Ascending aorta (tissue), 2 donors: ENCODE measurements around the gene PDLIM4. TPM values are rescaled to one million over a fixed set of nuclear protein-coding genes. Genes with fewer than 3 reads are reported as not detected.

Experiments used
- DNase-seq, 2 donors: peaks; one replicate each; pipeline ENCODE4 v3.0.0-alpha.2; 2019; ENCODE audit warnings: low spot score in 2 of 2
- H3K27ac ChIP-seq, 2 donors: fragments of 200-600 bp; sonication (generic); one replicate each; pipeline ENCODE4 v1.5.1; 2016 to 2017; ENCODE audit warnings: mild to moderate bottlenecking in 1 of 2
- H3K27me3 ChIP-seq: fragments of 200-600 bp; sonication (generic); one replicate; pipeline ENCODE4 v1.5.1; 2017
- H3K36me3 ChIP-seq, 2 donors: fragments of 200-600 bp; sonication (generic); one replicate each; pipeline ENCODE4 v1.5.1; 2016
- H3K4me1 ChIP-seq, 2 donors: fragments of 200-600 bp; sonication (generic); one replicate each; pipeline ENCODE4 v1.5.1; 2016 to 2017; ENCODE audit warnings: mild to moderate bottlenecking in 1 of 2
- H3K4me3 ChIP-seq, 2 donors: fragments of 200-600 bp; sonication (generic); one replicate each; pipeline ENCODE4 v1.5.1; 2016 to 2017; ENCODE audit warnings: mild to moderate bottlenecking in 1 of 2
- H3K9me3 ChIP-seq, 2 donors: fragments of 200-600 bp; sonication (generic); one replicate each; pipeline ENCODE4 v1.5.1; 2016
- CTCF ChIP-seq, 3 experiments: fragments of 200-600 bp in 2 of 3; fragments of 450-650 bp in 1 of 3; sonication (generic) in 2 of 3; IDR thresholded peaks; one replicate each; pipeline ENCODE4 v1.5.1; 2016 to 2019; ENCODE audit warnings: antibody characterized with exemption in 3 of 3, mild to moderate bottlenecking in 1 of 3, moderate library complexity in 1 of 3
- intact Hi-C: fragments of 100-400 bp; cut with DNase I; formaldehyde crosslinking; loops from one replicate; pipeline ENCODE4 v1.15.1; 2023
- total RNA-seq: library from RNA; depleted of rRNA; stranded (reverse); fragments of >200 nt; gene quantifications from one replicate; pipeline ENCODE4 v1.1.0, GENCODE V29; 2016

The PDLIM4 gene
- total RNA-seq, 1 donor from 2014 or later: 49.1 TPM

- H3K27ac ChIP-seq: peak overlapping the region; percentile 98 to 99
- no peaks in the 10 kb centered on the region for H3K9me3 ChIP-seq
- peaks cover 20 to 58% of the 10 kb centered on the region in 2 donors for H3K4me1 ChIP-seq
- H3K4me3 ChIP-seq: peak overlapping the region; percentile 62 to 81
- intact Hi-C loops: loop anchor here (2.0 to 10.0 kb wide), 3 partner anchors 32 to 624 kb away; partner anchors contain the start of genes P4HA2 and RAPGEF6
- no peak for TF ChIP-seq CTCF (IDR thresholded peaks at IDR 0.05)
- no peaks in the 10 kb centered on the region for H3K27me3 ChIP-seq
- no peaks in the 10 kb centered on the region for H3K36me3 ChIP-seq
- DNase-seq: peak in 1 of 2 donors; percentile 79
Measured at GRCh38 chr5:132258102-132259068, 889 bp downstream of the PDLIM4 start.

- peak in 1 of 3 experiments; percentile 3 for TF ChIP-seq CTCF (IDR thresholded peaks at IDR 0.05)
- Histone ChIP-seq H3K4me3 (peak overlapping the region; percentile 62 to 81), H3K9me3 (no peaks in the 10 kb centered on the region), H3K36me3 (no peaks in the 10 kb centered on the region), H3K27me3 (no peaks in the 10 kb centered on the region), H3K4me1 (peaks cover 20 to 60% of the 10 kb centered on the region in 2 donors), H3K27ac (peak overlapping the region; percentile 98 to 99)
- intact Hi-C loops: loop anchor here (2.0 to 10.0 kb wide), 3 partner anchors 32 to 624 kb away; partner anchors contain the start of genes P4HA2 and RAPGEF6
- DNase-seq: peak in 1 of 2 donors; percentile 89
Measured at GRCh38 chr5:132259069-132259851, 1.8 kb downstream of the PDLIM4 start.

GRCh38 chr5:132260051-132260450 lies 2.6 kb downstream of the PDLIM4 start:
- peaks cover 0 to 4% of the 10 kb centered on the region in 2 donors for H3K36me3 ChIP-seq
- peaks cover 23 to 60% of the 10 kb centered on the region in 2 donors for H3K4me1 ChIP-seq
- H3K27ac ChIP-seq: peak overlapping the region; percentile 98 to 99
- H3K27me3 ChIP-seq: no peaks in the 10 kb centered on the region
- intact Hi-C loops: no loop called here
- DNase-seq: peak in 1 of 2 donors; percentile 69
- peak overlapping the region in 1 of 2 donors; percentile 81 for H3K4me3 ChIP-seq
- TF ChIP-seq CTCF (IDR thresholded peaks at IDR 0.05): no peak
- H3K9me3 ChIP-seq: no peaks in the 10 kb centered on the region

- Histone ChIP-seq H3K9me3 (no peaks in the 10 kb centered on the region), H3K36me3 (peaks cover 0 to 4% of the 10 kb centered on the region in 2 donors), H3K4me3 (peak overlapping the region in 1 of 2 donors; percentile 16), H3K4me1 (peaks cover 24 to 61% of the 10 kb centered on the region in 2 donors), H3K27me3 (no peaks in the 10 kb centered on the region), H3K27ac (peak overlapping the region; percentile 98 to 99)
- no peak for TF ChIP-seq CTCF (IDR thresholded peaks at IDR 0.05)
- intact Hi-C loops: no loop called here
- peak in 1 of 2 donors; percentile 83 for DNase-seq
Measured at GRCh38 chr5:132260714-132261551, 3.4 kb downstream of the PDLIM4 start.
